GM19025 (cell line): ENCODE measurements around the gene DNAJB1.
"Not testable (repeated sequence)": the region's sequence is repeated elsewhere in the genome, so short reads cannot be mapped to it uniquely, and the experiment has no call there.

Experiments used
- ATAC-seq: cut with Tn5 transposase; IDR thresholded peaks from one replicate; pipeline ENCODE4 v1.9.1; 2021; ENCODE audit warnings: mild to moderate bottlenecking, low read depth, moderate library complexity; ENCODE audit not compliant: unreplicated experiment

The DNAJB1 gene

GRCh38 chr19:14517840-14518505 lies at the start of gene DNAJB1:
TSS of gene DNAJB1 (minus strand) at chr19:14518397. CDS start at chr19:14518349, 48 bp downstream.
- peak; percentile 55 for ATAC-seq

DNA sequence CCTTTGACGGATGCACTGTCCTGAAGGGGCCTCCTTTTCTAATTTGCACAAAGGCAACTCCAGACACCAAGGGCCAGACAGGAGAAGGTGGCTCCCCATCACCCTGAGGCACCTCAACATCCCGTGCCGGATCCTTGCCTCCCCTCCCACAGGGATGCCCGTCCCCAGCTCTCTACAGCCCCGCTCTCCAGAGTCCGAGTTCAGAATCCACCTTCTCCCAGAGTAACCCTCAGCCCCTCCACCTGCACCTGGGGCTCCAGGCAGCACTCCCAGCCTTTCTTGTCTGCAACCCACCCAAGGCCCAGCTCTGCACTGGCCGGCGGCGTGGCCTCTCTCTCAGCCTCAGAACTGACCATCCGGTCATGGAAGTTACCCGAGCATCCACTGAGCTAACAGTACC lies 48.9 kb upstream of the DNAJB1 start:
- ATAC-seq = no peak

- no peak for ATAC-seq
Measured at GRCh38 chr19:14566712-14567077, 48.5 kb upstream of the DNAJB1 start.

GRCh38 chr19:14565765-14566711 lies 47.8 kb upstream of the DNAJB1 start:
- ATAC-seq = no peak

DNA sequence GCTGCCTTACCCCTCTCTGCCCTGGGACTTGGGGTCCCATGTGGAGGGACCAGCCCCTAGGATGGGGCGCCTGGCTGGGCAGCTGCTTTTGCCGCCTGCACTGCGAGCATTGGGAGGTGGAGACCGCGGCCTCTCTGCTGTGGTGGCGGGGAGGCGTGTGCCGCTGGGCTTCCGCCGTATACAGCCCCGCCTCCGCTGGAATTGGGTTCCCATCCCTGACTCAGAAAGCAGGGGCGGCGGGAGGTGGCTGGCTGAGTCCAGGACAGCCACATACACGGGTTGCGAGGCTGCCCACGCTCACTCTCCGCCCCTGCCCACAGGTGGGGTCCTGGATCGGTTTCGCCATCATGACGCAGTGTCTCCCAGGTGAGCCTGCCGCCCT lies 47.1 kb upstream of the DNAJB1 start:
- no peak for ATAC-seq

DNA sequence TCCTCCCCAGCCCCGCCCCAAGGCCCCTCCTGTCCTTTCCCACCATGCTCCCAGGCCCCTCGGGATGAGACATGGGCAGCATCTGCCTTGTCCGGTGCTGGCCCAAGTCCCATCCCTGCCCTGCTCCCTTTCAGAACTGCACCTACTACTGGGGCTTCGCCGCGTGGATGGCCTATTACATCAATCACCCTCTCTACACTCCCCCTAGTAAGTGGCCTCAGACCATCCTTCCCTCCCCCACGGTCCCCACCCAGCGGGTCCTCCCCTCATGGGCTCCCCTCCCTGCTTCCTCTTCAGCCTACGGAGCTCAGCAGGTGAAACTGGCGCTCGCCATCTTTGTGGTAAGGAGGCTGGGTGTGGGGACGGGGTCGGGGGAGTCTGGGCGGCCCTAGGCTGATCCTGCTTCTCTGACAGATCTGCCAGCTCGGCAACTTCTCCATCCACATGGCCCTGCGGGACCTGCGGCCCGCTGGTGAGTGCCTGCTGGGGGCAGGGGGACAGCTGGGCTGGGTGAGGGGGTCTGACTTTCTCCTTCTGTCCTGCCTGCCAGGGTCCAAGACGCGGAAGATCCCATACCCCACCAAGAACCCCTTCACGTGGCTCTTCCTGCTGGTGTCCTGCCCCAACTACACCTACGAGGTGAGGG lies 46.6 kb upstream of the DNAJB1 start:
- not testable (repeated sequence) for ATAC-seq

- no peak for ATAC-seq
Measured at GRCh38 chr19:14563989-14564651, 45.9 kb upstream of the DNAJB1 start.

DNA sequence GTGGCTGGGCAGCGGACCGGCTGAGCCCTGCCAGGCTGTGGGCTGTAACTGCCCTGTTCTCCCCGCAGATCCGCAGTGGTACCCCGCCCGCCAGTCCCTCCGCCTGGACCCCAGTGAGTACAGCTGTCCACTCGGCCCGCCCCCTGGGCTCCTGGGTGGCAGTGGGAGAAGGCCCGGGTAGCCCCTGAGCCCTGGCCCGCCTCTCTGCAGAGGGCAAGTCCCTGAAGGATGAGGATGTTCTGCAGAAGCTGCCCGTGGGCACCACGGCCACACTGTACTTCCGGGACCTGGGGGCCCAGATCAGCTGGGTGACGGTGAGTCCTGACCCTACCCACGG lies 45.4 kb upstream of the DNAJB1 start:
- ATAC-seq = no peak

- ATAC-seq = no peak
Measured at GRCh38 chr19:14562660-14563589, 44.7 kb upstream of the DNAJB1 start.

- no peak for ATAC-seq
Measured at GRCh38 chr19:14561847-14562351, 43.7 kb upstream of the DNAJB1 start.

DNA sequence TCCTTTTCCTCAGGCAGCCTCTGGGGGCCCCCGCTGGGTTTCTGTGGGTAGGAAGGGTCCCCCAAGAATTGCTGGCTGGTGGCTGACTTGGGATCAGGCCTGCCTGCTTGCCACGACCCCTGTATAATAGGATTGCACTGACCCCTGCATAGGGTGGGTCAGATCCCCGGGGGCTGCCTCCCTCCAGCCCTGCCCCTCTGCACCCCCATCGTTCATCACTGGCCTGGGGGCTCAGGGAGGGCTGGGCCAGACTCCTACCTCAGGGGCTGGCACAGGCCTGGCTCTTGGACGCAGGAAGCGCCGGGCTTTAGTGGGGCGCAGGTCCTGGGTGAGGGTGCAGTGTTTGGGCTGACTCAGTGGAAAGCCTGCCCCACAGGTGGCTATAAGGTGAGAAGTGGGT lies 43.1 kb upstream of the DNAJB1 start:
- ATAC-seq = no peak

GRCh38 chr19:14560776-14561108 lies 42.5 kb upstream of the DNAJB1 start:
- ATAC-seq = no peak

- no peak for ATAC-seq
Measured at GRCh38 chr19:14559916-14560775, 41.9 kb upstream of the DNAJB1 start.

GRCh38 chr19:14558370-14559066 lies 40.3 kb upstream of the DNAJB1 start:
- ATAC-seq = no peak

DNA sequence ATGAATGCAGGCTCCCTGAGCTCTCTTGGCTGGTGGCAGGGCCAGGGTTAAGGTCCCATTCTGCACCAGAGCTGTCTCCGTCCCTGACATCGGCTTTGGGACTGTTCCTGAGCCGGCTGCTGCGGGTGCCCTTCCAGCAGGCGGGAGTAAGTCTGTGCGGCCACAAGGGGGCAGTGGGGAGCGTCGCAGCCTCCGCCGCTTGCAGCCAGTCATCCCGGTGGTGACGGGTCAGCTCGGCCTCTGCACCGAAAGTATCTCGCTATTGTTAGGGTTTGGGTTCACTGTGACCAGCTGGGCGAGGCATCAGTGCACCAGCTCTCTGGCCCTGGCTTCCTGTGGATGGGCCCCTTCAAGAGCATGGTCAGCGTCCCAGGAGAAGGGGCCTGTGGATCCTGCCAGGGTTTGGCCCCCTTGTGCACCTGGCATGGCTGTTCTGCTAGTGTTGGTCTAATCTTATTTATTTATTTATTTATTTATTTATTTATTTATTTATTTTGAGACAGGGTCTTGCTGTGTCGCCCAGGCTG lies 38.5 kb upstream of the DNAJB1 start:
- no peak for ATAC-seq

- no peak for ATAC-seq
Measured at GRCh38 chr19:14555918-14556661, 37.9 kb upstream of the DNAJB1 start.

GRCh38 chr19:14554382-14554812 lies 36.2 kb upstream of the DNAJB1 start:
- ATAC-seq = no peak
